Panc1 (cell line): Measurements from ENCODE around the gene CLDN11. TPM values are rescaled to one million over a fixed set of nuclear protein-coding genes. Genes with fewer than 3 reads are reported as not detected.

Experiments used
- ATAC-seq: fragments of 200-7000 bp; cut with Tn5 transposase; 2 replicates; pipeline ENCODE4 v1.9.1; 2020; ENCODE audit warnings: mild to moderate bottlenecking, moderate library complexity
- BruUV-seq: library from RNA; stranded (reverse); fragments of 400-500 nt; replicated peaks from 2 replicates; lab custom pipeline; 2021; lab: Mats Ljungman, UMichigan
- CTCF ChIA-PET: fragments of 300-600 bp; sonication (Branson Sonifier 250); formaldehyde crosslinking; loops from one replicate; lab custom pipeline; 2022; ENCODE audit warnings: antibody characterized with exemption; lab: Charles Lee
- POLR2A ChIA-PET: fragments of 300-600 bp; sonication (Branson Sonifier 250); formaldehyde crosslinking; loops from one replicate; lab custom pipeline; 2022; ENCODE audit warnings: antibody characterized with exemption; lab: Charles Lee
- DNase-seq: peaks from one replicate; pipeline ENCODE4 v3.0.0-alpha.2; 2010; ENCODE audit warnings: low read depth, low spot score
- H3K27ac ChIP-seq: 2 replicates; pipeline ENCODE4 v1.5.1; 2011; ENCODE audit warnings: mild to moderate bottlenecking, low read length, inconsistent platforms
- H3K27me3 ChIP-seq: fragments of 200-500 bp; sonication (Bioruptor generic); 2 replicates; pipeline ENCODE4 v1.6.0; 2014; ENCODE audit warnings: low read length, inconsistent platforms; ENCODE audit not compliant: control insufficient read depth, insufficient read depth
- H3K36me3 ChIP-seq: fragments of 200-500 bp; sonication (Bioruptor generic); 2 replicates; pipeline ENCODE4 v1.5.1; 2014; ENCODE audit warnings: inconsistent platforms, mild to moderate bottlenecking, low read length, moderate library complexity; ENCODE audit not compliant: control insufficient read depth, insufficient read depth
- H3K4me1 ChIP-seq: 2 replicates; pipeline ENCODE4 v1.5.1; 2011; ENCODE audit warnings: inconsistent platforms, mild to moderate bottlenecking, low read length, moderate library complexity; ENCODE audit not compliant: control insufficient read depth, insufficient read depth
- H3K4me3 ChIP-seq, 2 experiments: 2 replicates each; pipeline ENCODE4 v1.5.1; 2011 to 2012; ENCODE audit warnings: low read depth in 2 of 2, low read length in 2 of 2, mild to moderate bottlenecking in 2 of 2, inconsistent platforms in 1 of 2, moderate library complexity in 1 of 2
- H3K9me3 ChIP-seq: fragments of 200-500 bp; sonication (Bioruptor generic); 2 replicates; pipeline ENCODE4 v1.5.1; 2014; ENCODE audit warnings: low read depth, mild to moderate bottlenecking, inconsistent platforms, low read length, moderate library complexity; ENCODE audit not compliant: control insufficient read depth, insufficient read depth
- POLR2AphosphoS5 ChIP-seq: IDR thresholded peaks from 2 replicates; pipeline ENCODE4 v1.6.1; 2012; ENCODE audit warnings: mild to moderate bottlenecking, low read depth, low read length, moderate library complexity
- REST ChIP-seq, 2 experiments: IDR thresholded peaks; 2 replicates each; pipeline ENCODE4 v1.6.1; 2011 to 2012; ENCODE audit warnings: low read depth in 2 of 2, control low read depth in 1 of 2, low read length in 1 of 2, mild to moderate bottlenecking in 1 of 2, moderate library complexity in 1 of 2; ENCODE audit not compliant: insufficient read depth in 1 of 2
- SIN3A ChIP-seq: IDR thresholded peaks from 2 replicates; pipeline ENCODE4 v1.6.1; 2012; ENCODE audit warnings: low read depth, mild to moderate bottlenecking, low read length, moderate library complexity, borderline replicate concordance; ENCODE audit not compliant: insufficient read depth
- TCF7L2 ChIP-seq: IDR thresholded peaks from 2 replicates; pipeline ENCODE4 v1.6.1; 2011; ENCODE audit warnings: mild to moderate bottlenecking, low read depth, low read length, inconsistent platforms
- in situ Hi-C: cut with HindIII; loops from 2 replicates; pipeline ENCODE4 v1.10.0; 2016; ENCODE audit warnings: low sequenced_read_pairs, low pct_unique_long_range_greater_than_20kb
- intact Hi-C: fragments of 100-400 bp; cut with micrococcal nuclease; formaldehyde crosslinking; loops from one replicate; pipeline ENCODE4 v1.10.0; 2022; ENCODE audit not compliant: unreplicated experiment
- total RNA-seq: library from RNA; stranded (reverse); gene quantifications from one replicate; pipeline ENCODE4 v1.2.1, GENCODE V29; 2021; ENCODE audit not compliant: unreplicated experiment
- TF ChIP-seq, protein P1 (sequence below): fragments of 450-650 bp; IDR thresholded peaks from 2 replicates; pipeline ENCODE4 v1.5.1; 2017; ENCODE audit warnings: mild to moderate bottlenecking

Gene CLDN11
- total RNA-seq, 1 experiment from 2014 or later: 1.9 TPM

- no peak overlapping the region for H3K27ac ChIP-seq
- in situ Hi-C loops (no loop called here), intact Hi-C loops (no loop called here)
- H3K4me3 ChIP-seq: no peak overlapping the region
- no peak for DNase-seq
- TF ChIP-seq, protein P1, sequence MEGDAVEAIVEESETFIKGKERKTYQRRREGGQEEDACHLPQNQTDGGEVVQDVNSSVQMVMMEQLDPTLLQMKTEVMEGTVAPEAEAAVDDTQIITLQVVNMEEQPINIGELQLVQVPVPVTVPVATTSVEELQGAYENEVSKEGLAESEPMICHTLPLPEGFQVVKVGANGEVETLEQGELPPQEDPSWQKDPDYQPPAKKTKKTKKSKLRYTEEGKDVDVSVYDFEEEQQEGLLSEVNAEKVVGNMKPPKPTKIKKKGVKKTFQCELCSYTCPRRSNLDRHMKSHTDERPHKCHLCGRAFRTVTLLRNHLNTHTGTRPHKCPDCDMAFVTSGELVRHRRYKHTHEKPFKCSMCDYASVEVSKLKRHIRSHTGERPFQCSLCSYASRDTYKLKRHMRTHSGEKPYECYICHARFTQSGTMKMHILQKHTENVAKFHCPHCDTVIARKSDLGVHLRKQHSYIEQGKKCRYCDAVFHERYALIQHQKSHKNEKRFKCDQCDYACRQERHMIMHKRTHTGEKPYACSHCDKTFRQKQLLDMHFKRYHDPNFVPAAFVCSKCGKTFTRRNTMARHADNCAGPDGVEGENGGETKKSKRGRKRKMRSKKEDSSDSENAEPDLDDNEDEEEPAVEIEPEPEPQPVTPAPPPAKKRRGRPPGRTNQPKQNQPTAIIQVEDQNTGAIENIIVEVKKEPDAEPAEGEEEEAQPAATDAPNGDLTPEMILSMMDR: no peak
- TF ChIP-seq REST (IDR thresholded peaks at IDR 0.05; ENCODE audit: insufficient read depth in 1 of 2, low read depth in 2 of 2, low read length in 1 of 2): no peak
- TF ChIP-seq POLR2AphosphoS5: no peak
- no peak for TF ChIP-seq SIN3A
- no peak for TF ChIP-seq TCF7L2
- ChIA-PET POLR2A (no interaction called here), CTCF (no interaction called here)
- H3K36me3 ChIP-seq: peaks cover 19% of the 10 kb centered on the region; the same call in 1 of the 2 replicates
- BruUV-seq: no TSS peak
- H3K9me3 ChIP-seq: no peaks in the 10 kb centered on the region
- H3K27me3 ChIP-seq: no peaks in the 10 kb centered on the region
- H3K4me1 ChIP-seq: no peaks in the 10 kb centered on the region
- no peak for ATAC-seq
These were observed 30.7 kb upstream of the CLDN11 start for GRCh38 chr3:170387950-170388349.

DNA sequence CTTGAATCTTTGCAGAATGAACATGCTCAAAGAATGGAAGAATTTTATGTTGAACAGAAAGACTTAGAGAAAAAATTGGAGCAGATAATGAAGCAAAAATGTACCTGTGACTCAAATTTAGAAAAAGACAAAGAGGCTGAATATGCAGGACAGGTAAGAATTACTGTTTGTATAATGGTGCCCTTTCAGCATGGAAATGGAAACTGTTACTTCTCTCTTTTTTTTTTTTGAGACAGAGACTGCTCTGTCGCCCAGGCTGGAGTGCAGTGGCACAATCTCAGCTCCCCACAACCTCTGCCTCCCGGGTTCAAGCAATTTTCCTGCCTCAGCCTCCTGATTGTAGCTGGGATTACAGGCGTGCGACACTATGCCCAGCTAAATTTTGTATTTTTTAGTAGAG, 27.6 kb upstream of the CLDN11 start:
- Histone ChIP-seq H3K4me3 (no peak overlapping the region), H3K9me3 (no peaks in the 10 kb centered on the region), H3K4me1 (no peaks in the 10 kb centered on the region), H3K36me3 (peaks cover 25% of the 10 kb centered on the region), H3K27me3 (no peaks in the 10 kb centered on the region), H3K27ac (no peak overlapping the region)
- no TSS peak for BruUV-seq
- in situ Hi-C loops: no loop called here
- CTCF ChIA-PET: no interaction called here
- intact Hi-C loops: no loop called here
- no peak for ATAC-seq
- no peak for DNase-seq
- POLR2A ChIA-PET: interaction anchor here (0.7 kb wide), 1 partner anchor 42 kb away, joined by 3 read pairs; no protein-coding TSS in a partner anchor
- TF ChIP-seq TCF7L2 (no peak), SIN3A (no peak), REST (IDR thresholded peaks at IDR 0.05; ENCODE audit: insufficient read depth in 1 of 2, low read depth in 2 of 2, low read length in 1 of 2) (no peak), POLR2AphosphoS5 (no peak)
- TF ChIP-seq, protein P1: no peak
